Activated CD4-positive, alpha-beta T cell treated with anti-CD3 and anti-CD28 coated beads, Interleukin-2, amount 50 U/mL, for 48 hours (primary cell): ENCODE results near the gene ACVRL1.

Experiments used
- DNase-seq, 2 experiments: peaks; one replicate each; pipeline ENCODE4 v3.0.0-alpha.2; 2020

Gene ACVRL1

DNA sequence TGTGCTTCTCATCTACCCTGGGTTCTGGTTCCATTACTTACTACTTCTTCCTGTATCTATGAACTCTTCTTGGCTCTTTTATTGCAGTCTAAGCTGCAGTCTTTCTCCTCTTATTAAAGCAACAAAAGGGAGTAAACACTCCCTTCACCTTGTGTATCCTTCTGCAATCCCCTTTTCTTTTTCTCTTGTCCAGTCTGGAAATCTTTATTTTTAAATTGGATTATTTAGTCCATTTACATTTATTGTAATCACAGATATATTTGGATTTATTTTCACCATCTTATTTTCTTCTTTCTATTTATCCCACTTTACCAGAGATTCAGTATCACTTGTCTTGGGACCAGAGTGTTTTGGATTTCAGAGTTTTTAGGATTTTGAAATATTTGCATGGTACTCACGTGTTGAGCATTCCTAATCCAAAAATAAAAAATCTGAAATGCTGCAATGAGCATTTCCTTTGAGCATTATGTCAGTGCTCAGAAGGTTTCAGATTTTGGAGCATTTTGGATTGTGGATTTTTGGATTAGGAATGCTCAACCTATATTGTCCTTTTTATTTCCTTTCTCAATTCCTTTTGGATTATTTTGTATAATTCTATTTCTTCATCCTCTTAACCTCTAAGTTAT is 37.4 kb downstream of the ACVRL1 start:
- no peak for DNase-seq

DNA sequence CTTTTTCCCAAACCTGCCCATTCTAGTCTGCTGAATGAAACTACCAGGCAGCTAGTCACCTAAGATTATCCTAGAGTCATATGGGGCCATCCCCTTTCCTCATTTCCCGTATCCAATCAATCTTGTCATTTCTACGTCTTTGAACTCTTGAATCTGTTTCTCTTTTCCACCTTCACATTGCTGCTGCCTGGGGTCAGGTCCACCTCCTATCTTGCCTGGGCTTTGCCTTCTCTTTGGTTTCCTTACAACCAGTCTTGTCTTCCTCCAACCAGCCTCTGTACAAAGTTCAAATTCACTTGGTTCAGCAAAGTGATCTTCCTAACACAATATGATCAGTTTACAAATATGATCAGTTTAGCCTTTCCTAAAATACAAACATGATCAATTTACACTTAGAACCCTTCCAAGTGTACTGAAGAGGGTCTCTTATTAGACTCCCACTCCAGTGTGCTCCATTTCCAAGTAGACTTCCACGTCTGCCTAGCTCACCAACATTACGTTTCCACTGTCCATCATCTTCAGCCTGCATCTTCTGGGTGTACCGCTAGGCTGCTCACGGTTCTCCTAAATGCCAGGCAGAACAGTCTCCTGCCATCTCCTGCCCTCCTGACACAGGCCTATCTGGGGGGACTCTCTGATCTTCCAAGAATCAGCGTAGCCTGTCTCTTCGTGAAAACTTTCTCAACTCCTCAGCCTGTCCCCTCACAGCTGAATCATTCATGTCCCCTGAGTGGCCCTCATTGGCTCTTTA is 40.1 kb downstream of the ACVRL1 start:
- no peak for DNase-seq

DNA sequence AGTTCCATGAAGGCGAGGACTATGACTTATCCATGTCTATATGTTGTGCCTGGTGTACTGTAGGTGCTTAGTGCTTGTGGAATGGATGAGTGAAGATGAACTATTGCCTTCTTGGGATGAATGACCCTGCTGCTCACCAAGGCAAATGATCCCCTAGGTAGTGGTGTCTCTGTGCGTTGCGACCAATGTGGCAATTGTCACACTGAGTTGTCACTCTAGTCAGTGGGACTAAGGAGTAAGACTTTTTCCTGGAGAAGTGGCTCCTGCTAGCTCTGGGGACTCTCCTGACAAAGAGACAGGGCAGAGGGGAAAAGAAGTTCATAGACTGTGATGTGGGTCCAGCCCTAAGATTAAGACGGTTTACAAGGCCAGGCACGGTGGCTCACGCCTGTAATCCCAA is 40.8 kb downstream of the ACVRL1 start:
- DNase-seq: no peak

DNA sequence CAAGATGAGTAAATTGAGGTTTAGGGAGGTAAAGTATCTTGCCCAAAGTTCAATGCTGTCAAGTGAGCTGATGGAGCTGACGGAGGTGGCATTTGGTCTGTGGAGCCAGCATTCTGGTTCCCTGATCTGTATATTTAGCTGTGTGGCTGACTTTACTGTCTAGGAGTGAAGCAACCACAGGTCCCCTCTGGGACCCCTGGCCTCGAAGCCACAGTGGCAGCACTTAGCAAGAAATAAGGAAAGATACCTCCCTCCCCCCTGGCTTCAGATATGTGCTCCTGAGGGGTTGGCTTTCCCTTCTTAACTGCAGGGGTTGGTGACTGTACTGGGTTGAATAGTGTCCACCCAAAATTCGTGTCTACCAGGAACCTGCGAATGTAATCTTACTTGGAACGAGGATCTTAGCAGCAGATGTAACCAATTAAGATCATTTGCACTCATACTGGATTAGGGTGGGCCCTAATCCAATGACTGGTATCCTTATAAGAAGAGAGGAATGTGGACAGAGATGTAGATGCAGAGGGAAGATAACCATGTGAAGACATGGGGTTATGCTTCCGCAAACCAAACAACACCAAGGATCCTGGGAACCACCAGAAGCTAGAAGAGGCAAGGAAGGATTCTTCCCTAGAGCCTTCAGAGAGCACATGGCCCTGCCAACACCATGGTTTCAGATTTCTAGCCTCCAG is 42.2 kb downstream of the ACVRL1 start:
- no peak for DNase-seq

DNA sequence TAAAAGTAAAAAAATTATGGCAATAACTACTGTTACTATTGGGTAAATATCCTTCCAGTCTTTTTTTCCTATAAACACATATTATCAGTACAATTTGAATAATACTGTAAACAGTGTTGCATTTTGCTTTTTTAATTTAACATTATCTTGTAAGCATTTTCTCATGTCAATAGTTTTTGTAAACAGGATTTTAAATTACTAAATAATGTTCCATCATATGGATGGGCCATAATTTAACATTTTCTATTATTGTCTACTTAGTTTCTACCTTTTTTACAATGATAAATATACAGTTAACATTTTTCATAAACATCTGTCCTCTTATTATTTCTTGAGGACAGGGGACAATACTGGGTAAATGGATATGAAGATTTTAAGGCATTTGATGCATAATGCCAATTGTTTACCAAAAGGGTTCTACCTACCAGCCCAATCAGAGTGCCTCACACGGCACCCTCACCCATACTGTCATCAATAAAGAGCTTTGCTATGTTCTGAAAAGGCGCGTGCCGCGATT is 43.4 kb downstream of the ACVRL1 start:
- no peak for DNase-seq

DNA sequence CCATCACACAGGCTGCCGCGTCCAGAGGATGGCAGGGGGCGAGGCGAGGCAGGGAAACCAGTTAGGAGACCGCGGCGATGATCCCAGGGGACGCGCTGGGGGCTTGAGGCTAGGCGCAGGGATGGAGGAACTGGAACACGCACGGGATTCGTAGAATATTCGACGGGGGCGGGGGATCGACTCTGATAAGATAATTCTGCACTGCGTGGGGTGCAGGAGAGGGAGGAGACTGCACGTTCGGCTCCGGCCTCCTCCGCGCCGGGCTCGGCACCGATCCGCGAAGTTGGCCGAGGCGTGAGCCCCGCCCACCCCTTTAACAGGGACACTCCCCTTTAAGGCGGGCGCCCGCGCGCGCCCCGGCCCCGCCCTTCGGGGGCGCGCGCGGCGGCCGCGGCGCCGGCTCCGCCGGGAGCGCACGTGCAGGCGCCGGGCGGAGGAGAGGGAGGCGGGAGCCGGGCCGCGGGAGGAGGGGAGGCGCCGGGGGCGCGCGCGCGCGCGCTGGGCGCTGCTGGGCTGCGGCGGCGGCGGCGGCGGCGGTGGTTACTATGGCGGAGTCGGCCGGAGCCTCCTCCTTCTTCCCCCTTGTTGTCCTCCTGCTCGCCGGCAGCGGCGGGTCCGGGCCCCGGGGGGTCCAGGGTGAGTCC is 44.0 kb downstream of the ACVRL1 start, which contains the start of gene ACVR1B:
Gene ACVR1B (plus strand): TSS at position 501 of the 644 bp plus-strand sequence. CDS start 45 bp downstream, at position 546.
- peak; percentile 88 to 91 for DNase-seq

DNA sequence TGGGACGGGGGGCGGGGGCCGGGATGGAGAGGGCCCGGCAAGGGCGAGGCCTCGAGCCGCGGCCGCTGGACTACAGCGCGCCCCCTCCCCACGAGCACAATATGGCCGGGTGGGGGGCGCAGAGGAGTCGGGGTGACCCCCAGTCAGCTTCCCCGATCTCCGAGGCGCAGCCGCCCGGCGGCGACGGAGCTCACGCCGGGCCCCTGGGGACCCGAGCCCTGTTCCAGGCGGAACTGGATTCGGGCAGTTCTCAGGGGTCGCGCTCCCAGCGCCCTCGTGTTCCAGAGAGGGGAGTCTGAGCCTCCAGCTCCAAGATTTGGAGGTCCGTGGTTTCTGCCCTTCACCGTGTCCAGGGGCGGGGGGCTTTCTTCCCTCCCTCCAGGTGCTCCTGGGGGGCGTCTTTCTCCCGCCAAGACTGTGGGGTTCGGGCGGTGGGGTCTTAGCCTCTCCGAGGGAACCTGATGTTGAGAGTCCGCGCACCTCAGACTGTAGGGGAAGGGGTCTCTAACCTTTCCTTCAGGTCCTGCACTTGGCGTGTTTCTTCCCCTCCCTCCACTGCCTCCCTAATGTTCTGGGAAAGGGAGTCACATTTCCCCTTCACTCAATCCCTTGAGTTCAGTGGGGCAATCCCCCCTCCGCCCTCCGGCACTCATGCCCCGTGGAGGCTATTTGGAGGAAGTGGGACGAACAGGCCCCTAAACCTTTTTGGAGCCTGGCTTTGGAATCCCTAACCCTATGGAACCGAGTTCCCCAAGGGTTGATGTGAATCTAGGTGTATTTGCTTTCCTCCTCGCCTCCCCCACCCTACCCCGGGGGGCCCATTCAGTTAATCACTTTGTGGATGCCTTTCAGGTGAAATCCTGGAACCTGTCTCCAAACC is 44.8 kb downstream of the ACVRL1 start:
- DNase-seq: peak in 1 of 2 experiments; percentile 14

DNA sequence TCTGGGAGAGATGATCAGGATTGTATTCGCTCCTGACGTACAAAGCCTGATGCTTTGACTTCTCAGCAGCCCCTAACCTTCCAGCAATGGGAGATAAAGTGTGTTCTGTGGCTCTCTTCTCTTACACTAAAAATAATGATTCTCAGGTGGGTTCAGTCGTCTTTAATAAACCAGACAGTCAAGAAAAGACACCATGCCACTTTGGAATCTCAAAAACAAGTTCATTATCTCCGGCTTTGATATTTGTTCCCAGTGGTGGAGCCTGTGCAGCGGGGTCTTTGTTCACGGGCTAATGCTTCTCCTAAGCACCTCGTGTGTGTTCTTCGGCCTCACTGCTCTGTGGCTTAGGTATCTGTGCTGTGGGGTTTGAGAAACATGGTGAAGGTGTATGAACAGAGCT is 45.8 kb downstream of the ACVRL1 start:
- DNase-seq: no peak

DNA sequence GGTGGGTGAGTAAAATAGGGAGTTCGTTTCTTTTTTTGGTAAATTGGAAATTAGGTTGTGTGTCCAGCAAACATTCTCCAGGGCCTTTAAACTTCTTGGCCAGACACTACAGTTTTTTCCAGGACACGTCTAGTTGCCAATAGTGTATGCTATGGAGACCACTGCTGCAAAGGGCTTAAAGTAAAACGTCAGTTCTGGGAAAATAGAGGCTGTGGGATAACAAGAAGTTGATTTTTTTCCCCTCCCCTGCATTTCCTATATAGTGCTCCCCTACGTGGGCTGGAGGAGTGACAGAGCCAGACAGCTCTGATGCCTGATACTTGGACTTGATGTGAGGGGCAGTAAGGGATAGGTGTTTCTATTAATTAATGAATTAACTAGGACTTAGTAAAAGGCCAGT is 46.6 kb downstream of the ACVRL1 start:
- DNase-seq: no peak

DNA sequence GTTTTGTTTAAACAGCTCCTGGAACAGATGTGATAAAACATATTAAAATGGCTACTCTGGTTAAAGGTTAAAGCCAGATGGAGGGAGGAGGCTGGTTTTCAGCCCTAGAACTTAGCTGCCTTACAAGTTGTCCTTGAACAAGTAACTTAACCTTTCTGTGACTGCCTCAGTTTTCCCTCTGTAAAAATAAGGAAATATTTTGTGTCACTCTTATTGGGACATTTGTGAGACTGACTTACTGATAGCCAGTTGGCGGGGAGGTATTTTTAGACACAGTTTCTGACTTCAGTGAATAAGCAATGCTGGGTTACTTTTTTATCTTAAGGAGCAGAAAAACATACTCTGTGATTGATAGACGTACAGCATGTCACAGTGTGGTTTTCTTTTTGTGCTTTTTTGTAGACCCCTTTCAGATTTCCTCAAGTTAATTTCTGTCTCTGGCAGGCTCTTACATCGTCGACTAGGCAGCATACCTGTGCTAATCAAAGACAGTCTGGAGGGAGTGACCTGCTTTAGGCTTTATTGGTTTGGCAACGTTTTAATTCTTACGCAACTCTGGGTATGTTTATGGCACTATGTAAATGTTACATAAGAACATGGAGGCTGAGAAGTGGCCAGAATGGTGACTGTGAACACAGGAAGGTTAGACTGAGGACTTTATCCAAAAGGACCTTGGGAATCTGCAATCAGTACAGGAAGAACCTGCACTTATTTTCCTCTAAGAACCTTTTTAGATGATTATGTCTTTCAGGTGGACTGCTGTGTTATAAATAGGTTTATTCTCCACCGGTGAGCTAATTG is 47.5 kb downstream of the ACVRL1 start:
- no peak for DNase-seq

DNA sequence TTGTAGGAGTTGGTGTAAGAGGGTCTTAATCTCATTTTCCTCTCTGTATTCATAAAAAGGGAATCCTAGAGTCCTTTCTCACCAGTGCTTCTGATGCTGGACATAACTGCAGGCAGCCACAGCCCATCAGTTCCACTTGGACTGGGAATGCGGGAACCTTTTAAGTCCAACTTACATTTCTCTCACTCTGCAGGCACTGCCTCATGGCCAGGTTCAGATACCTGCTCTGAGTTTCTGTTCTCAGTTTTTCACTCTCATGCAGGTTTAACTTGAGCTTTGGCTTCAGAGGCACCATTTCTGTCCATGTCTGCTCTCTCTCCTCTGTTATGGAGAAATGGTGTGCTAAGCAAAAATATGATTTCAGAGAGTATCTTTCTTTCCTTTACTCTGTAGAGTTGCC is 48.4 kb downstream of the ACVRL1 start:
- DNase-seq: no peak

DNA sequence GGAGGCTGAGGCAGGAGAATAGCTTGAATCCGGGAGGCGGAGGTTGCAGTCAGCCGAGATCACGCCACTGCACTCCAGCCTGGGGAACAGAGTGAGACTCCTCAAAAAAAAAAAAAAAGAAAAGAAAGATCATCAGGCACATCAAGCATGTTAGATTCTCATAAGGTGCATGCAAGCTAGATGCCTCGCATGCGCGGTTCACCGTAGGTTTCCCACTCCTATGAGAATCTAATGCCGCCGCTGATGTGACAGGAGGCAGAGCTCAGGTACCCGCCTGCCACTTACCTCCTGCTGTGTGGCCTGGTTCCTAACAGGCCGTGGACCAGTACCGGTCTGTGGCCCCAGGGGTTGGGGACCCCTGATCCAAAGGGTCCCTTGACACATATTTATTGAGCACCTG is 51.2 kb downstream of the ACVRL1 start:
- no peak for DNase-seq

DNA sequence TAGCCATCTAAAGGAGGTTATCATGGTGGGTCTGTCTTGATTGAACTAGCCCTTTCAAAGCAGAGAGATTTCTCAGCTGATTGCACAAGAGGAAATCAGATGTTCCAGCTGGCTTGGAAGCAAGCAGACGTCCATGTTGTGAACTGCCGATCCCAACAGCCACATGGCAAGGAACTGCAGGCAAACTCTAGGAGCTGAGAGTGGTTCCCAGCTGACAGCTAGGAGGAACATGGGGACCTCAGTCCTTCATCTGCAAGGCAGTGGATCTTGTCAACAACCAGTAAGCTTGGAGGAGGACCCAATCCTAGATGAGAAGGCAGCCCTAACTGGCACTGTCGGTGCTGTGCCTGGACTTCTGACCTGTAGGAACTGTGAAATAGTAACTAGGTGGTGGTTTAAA is 51.9 kb downstream of the ACVRL1 start:
- no peak for DNase-seq

DNA sequence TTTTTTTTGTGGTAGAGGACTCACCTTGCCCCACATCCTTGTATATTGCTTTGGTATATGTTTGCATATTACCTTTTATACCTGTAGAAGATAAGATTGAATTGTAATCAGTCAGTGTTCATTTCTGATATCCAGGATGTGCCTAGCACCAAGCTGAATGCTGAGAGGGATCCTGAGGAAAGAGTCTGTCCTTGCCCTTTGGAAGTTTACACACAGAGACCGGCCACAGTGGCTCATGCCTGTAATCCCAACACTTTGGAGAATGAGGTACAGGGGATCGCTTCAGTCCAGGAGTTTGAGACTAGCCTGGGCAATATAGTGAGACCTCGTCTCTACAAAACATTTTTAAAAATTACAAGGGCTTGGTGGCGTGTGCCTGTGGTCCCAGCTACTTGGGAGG is 52.6 kb downstream of the ACVRL1 start:
- DNase-seq: no peak

DNA sequence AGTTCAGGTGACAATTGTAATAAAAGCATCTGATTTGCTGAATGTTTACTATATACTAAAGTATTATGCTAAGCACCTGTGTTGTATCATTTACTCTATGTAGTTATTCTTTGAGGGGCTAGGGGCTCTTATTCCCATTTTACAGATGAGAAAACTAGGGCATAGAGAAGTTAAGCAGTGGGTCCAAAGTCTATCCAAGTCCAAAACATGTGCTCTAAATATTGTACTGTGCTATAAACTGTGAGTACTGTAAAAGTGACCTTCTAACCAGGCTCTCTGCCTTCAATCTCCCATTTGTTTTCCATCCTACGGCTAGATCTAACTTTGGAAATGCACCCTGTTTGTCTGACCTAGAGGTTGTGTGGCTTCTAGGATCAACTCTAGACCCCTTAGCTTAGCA is 53.2 kb downstream of the ACVRL1 start:
- DNase-seq: no peak

DNA sequence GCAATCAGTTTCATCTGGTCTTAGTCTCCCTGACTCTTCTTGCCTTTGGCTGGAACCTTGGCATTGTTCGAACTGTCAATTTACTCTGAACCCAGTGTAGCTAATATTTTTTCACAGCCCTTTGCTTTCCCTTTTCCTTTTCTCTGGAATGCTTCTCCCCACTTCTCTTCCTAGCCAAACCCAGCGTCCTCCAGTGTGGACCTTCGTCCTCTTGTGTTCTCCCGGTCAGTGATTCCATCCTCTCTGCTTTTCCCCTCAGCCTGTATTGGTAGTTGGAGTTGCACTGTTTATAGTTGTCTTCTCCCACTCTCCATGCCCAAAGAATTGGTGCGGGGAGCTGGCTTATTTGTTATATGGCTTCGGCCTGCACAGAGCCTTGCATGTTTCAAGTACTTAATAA is 53.6 kb downstream of the ACVRL1 start:
- DNase-seq: no peak

DNA sequence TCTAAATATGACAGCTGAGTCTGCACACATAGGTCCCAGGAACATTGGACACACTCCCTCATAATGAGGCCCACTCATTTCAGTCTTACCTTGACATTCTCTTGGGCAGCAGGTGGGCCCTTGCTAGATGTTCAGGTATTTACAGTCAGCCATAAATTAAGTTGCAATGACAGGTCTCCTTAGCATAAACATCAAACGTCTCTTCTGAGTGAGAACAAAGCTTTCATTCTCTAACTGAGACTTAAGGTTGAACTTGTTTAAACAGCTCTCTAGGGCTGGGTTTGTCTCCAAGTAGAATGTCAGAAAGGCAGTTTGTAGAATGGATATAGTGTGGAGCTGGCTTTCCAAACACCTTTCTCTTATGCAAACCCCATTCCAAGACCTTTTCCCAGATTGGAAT is 54.5 kb downstream of the ACVRL1 start:
- DNase-seq: no peak

DNA sequence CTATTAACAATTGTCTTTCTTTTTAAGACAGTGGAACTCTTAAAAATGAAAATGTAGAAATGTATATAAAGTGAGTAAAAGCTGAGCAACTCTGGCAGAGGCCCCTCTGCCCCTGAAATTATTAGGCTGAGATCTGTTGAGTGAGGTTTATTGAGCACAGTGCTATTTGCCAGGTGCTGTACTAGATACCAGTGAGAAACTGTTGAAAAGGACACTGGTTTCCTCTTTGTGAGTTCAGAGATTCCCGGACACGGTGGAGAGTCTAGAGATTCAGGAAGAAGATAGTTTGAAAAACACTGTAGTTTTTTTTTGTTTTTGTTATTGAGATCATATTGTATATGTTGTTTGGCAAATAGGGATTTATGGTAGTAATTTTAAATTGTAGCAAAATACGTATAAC is 55.4 kb downstream of the ACVRL1 start:
- no peak for DNase-seq

DNA sequence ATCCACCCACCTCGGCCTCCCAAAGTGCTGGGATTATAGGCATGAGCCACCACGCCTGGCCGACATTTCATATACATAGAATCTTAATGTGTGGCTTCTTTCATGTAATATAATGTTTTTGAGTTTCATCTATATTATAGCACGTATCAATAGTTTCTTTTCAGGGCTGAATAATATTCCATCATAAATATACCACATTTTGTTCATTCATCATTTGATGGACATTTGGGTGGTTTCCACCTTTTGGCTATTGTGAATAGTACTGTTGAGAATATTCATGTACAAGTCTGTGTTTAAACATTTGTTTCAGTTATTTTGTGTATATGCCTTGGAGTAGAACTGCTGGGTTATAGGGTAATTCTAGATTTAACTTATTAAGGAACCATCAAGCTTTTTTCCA is 56.2 kb downstream of the ACVRL1 start:
- no peak for DNase-seq

DNA sequence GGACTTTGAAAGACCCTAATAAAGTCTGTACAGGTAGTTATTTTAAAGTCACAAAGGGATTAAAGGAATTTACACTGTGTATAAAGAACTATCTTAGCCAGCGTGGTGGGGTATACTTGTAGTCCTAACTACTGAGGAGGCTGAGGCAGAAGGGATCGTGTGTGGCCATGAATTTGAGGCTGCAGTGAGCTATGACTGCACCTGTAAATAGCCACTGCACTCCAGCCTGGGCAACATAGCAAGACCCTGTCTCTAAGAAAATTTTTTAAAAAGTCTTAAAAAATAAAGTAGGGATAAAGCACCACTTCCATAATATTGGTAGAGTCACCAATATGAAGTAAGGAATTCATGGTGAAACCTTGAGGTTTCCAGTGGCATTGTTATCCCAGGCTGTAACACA is 62.3 kb downstream of the ACVRL1 start:
- DNase-seq: no peak

DNA sequence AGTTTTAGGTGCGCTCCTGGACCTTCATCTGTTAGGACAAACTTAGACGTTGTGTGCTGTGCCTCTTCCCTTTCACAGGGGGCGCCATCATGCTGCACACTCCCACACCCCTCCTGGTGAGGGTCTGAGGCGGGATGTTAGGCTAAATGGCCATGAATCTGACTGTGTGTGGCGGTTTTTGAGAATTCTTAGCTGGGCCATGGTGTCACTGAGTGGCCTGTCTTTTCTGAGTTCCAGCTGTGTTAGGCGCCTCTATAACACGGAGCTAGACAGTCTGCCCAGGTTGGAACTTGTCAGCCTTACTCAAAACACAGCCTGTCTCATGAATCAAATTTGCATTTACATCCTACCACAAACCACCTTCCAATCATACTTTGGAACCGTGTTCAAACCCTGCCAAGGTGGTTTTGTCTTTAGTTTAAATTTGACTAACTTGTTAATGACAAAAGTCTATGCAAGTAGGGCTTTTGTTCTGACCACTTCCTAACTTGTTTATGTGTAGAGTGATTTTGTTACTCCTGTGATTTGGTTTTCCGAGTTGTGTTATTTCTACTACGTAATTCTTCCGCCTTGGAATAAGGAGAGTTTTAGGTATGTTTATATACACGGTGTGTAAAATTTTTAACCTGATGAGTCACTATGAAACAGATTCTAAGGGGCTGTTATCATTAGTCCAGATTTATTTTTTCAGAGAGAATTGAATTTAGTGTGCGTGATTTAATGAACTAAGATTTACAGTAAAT is 63.8 kb downstream of the ACVRL1 start:
- DNase-seq: peak; percentile 49 to 59
